GM12878 (cell line): ENCODE measurements around the gene VANGL1. TPM values are rescaled to one million over a fixed set of nuclear protein-coding genes. Genes with fewer than 3 reads are reported as not detected.

ENCODE experiments used
- ATAC-seq: fragments of 200-7000 bp; cut with Tn5 transposase; 3 replicates; pipeline ENCODE4 v1.9.1; 2020; ENCODE audit warnings: mild to moderate bottlenecking, moderate library complexity
- BruUV-seq: library from RNA; stranded (reverse); fragments of 400-500 nt; replicated peaks from 2 replicates; lab custom pipeline; 2021; lab: Mats Ljungman, UMichigan
- CTCF ChIA-PET: fragments of 300-600 bp; sonication (Branson Sonifier 250); formaldehyde crosslinking; extraction: SDS; loops from one replicate; lab custom pipeline; 2021; ENCODE audit warnings: inconsistent platforms; lab: Yijun Ruan, JAX
- POLR2A ChIA-PET: fragments of 350-600 bp; formaldehyde crosslinking; extraction: SDS; loops from one replicate; lab custom pipeline; 2021; ENCODE audit warnings: inconsistent platforms; lab: Charles Lee
- RAD21 ChIA-PET: fragments of 300-600 bp; sonication (Branson Sonifier 250); formaldehyde crosslinking; loops from one replicate; lab custom pipeline; 2023; ENCODE audit warnings: antibody characterized with exemption; ENCODE audit not compliant: unreplicated experiment; lab: Charles Lee
- SMC1A ChIA-PET: fragments of 300-600 bp; sonication (Branson Sonifier 250); formaldehyde crosslinking; loops from one replicate; lab custom pipeline; 2023; ENCODE audit not compliant: unreplicated experiment, uncharacterized antibody; lab: Charles Lee
- DNase-seq: peaks from one replicate; pipeline ENCODE4 v3.0.0-alpha.2; 2011; ENCODE audit warnings: low read depth, low spot score
- FAIRE-seq: peaks from 3 replicates; lab custom pipeline; 2011; peaks lifted over from hg19 to GRCh38; lab: Jason Lieb, UNC
- H2AFZ ChIP-seq: 2 replicates; pipeline ENCODE4 v1.6.0; 2011; ENCODE audit warnings: low read depth, low read length, control low read depth; ENCODE audit not compliant: control insufficient read depth
- H3K27ac ChIP-seq: 2 replicates; pipeline ENCODE4 v1.5.1; 2011; ENCODE audit warnings: control low read depth; ENCODE audit not compliant: control insufficient read depth, insufficient read depth
- H3K27me3 ChIP-seq, 2 experiments: replicated peaks in 1 of 2; 2 replicates each; pipeline versions ENCODE4 v1.6.0 to v1.6.1; 2011; ENCODE audit warnings: low read length in 1 of 2; ENCODE audit not compliant: control insufficient read depth in 2 of 2, insufficient read depth in 2 of 2
- H3K36me3 ChIP-seq, 2 experiments: 2 replicates each; pipeline ENCODE4 v1.5.1; 2011; ENCODE audit warnings: low read length in 1 of 2; ENCODE audit not compliant: control insufficient read depth in 2 of 2, insufficient read depth in 2 of 2
- H3K4me1 ChIP-seq: 2 replicates; pipeline ENCODE4 v1.6.1; 2011; ENCODE audit warnings: mild to moderate bottlenecking, low read length, moderate library complexity, mixed read lengths; ENCODE audit not compliant: control insufficient read depth, insufficient read depth
- H3K4me2 ChIP-seq: 2 replicates; pipeline ENCODE4 v1.6.0; 2011; ENCODE audit warnings: control low read depth; ENCODE audit not compliant: control insufficient read depth, insufficient read depth
- H3K4me3 ChIP-seq: fragments of 200-600 bp; sonication (generic); 2 replicates; pipeline ENCODE4 v1.5.1; 2016
- H3K79me2 ChIP-seq: 2 replicates; pipeline ENCODE4 v1.6.0; 2011; ENCODE audit warnings: low read length; ENCODE audit not compliant: control insufficient read depth, insufficient read depth
- H3K9ac ChIP-seq: 2 replicates; pipeline ENCODE4 v1.8.0; 2011; ENCODE audit warnings: low read length, control low read depth, mixed read lengths; ENCODE audit not compliant: control insufficient read depth, insufficient read depth
- H3K9me3 ChIP-seq: replicated peaks from 3 replicates; pipeline ENCODE4 v1.5.1; 2011; ENCODE audit warnings: mild to moderate bottlenecking, low read length; ENCODE audit not compliant: control insufficient read depth, insufficient read depth
- H4K20me1 ChIP-seq: 2 replicates; pipeline ENCODE4 v1.6.0; 2011; ENCODE audit not compliant: control insufficient read depth, insufficient read depth
- BCL3 ChIP-seq: IDR thresholded peaks from 2 replicates; pipeline ENCODE4 v1.6.1; 2011; ENCODE audit warnings: borderline replicate concordance, low read depth, mild to moderate bottlenecking, moderate library complexity, low read length; ENCODE audit not compliant: insufficient read depth, poor library complexity, severe bottlenecking
- BRCA1 ChIP-seq: IDR thresholded peaks from 2 replicates; pipeline ENCODE4 v1.6.1; 2011; ENCODE audit warnings: low read depth, low read length, improper control_type of control experiment
- EED ChIP-seq: sonication (generic); IDR thresholded peaks from 2 replicates; pipeline ENCODE4 v1.6.1; 2016; ENCODE audit warnings: antibody characterized with exemption, low read depth
- EGR1 ChIP-seq, 2 experiments: IDR thresholded peaks; 1 replicate in 1 of 2; 2 replicates in 1 of 2; pipeline ENCODE4 v1.6.1; 2011 to 2012; ENCODE audit warnings: low read depth in 2 of 2, low read length in 2 of 2, borderline replicate concordance in 1 of 2, mild to moderate bottlenecking in 1 of 2, moderate library complexity in 1 of 2
- FOXK2 ChIP-seq: fragments of 450-650 bp; IDR thresholded peaks from 2 replicates; pipeline ENCODE4 v1.6.1; 2017; ENCODE audit warnings: mild to moderate bottlenecking, moderate library complexity
- GABPA ChIP-seq: IDR thresholded peaks from 2 replicates; pipeline ENCODE4 v1.6.1; 2014; ENCODE audit warnings: antibody characterized with exemption, low read depth, mild to moderate bottlenecking, inconsistent platforms
- IRF4 ChIP-seq: IDR thresholded peaks from 2 replicates; pipeline ENCODE4 v1.6.1; 2011; ENCODE audit warnings: low read depth, low read length
- JUND ChIP-seq: IDR thresholded peaks from 2 replicates; pipeline ENCODE4 v1.6.1; 2012; ENCODE audit warnings: low read depth, mild to moderate bottlenecking, low read length, improper control_type of control experiment, moderate library complexity
- MLLT1 ChIP-seq: fragments of 450-650 bp; IDR thresholded peaks from 2 replicates; pipeline ENCODE4 v1.6.1; 2016; ENCODE audit warnings: mild to moderate bottlenecking
- NFYA ChIP-seq: IDR thresholded peaks from 2 replicates; pipeline ENCODE4 v1.6.1; 2011; ENCODE audit warnings: low read depth, mild to moderate bottlenecking, low read length, improper control_type of control experiment, borderline replicate concordance
- RCOR1 ChIP-seq: conservative IDR thresholded peaks from 2 replicates; pipeline ENCODE4 v1.6.1; 2012; ENCODE audit warnings: low read depth, low read length, improper control_type of control experiment
- RUNX3 ChIP-seq: IDR thresholded peaks from 2 replicates; pipeline ENCODE4 v1.6.1; 2012; ENCODE audit warnings: low read length, inconsistent platforms
- SIN3A ChIP-seq: IDR thresholded peaks from 2 replicates; pipeline ENCODE4 v1.6.1; 2012; ENCODE audit warnings: low read depth, low read length, improper control_type of control experiment
- TARDBP ChIP-seq: IDR thresholded peaks from 2 replicates; pipeline ENCODE4 v1.6.1; 2016; ENCODE audit warnings: borderline replicate concordance
- TCF12 ChIP-seq: IDR thresholded peaks from 2 replicates; pipeline ENCODE4 v1.6.1; 2011; ENCODE audit warnings: low read depth, mild to moderate bottlenecking, low read length
- ZBTB4 ChIP-seq: fragments of 450-650 bp; formaldehyde crosslinking; IDR thresholded peaks from 2 replicates; pipeline ENCODE4 v1.4.0; 2022; ENCODE audit warnings: mild to moderate bottlenecking, moderate library complexity
- WGBS: methylation state at CpG from one replicate; pipeline ENCODE4 v1.1.6; 2016; ENCODE audit warnings: low lambda C conversion rate; ENCODE audit not compliant: insufficient replicate concordance, insufficient coverage; ENCODE audit errors: missing lambda C conversion rate; 5-methylcytosine and 5-hydroxymethylcytosine counted together
- in situ Hi-C: fragments of 300-500 bp; cut with MboI; formaldehyde crosslinking; loops from 9 replicates; pipeline ENCODE4 v1.14.3; 2018; ENCODE audit warnings: mixed read lengths
- intact Hi-C: fragments of 100-400 bp; cut with micrococcal nuclease; formaldehyde crosslinking; loops from one replicate; pipeline ENCODE4 v1.14.2; 2022; ENCODE audit not compliant: unreplicated experiment
- polyA plus RNA-seq, 11 experiments: library from polyadenylated mRNA; depleted of rRNA in 4 of 11; unstranded in 6 of 11; stranded (reverse) in 5 of 11; fragments of >200 nt; fragmentation: Nextera tagmentation in 4 of 11; fragmentation: Illumina TruSeq in 1 of 11; extraction: Ambion mirVana in 4 of 11; extraction: Trizol in 1 of 11; gene quantifications; 1 replicate in 1 of 11; 2 replicates in 10 of 11; pipeline versions ENCODE4 v1.2.1 to v1.2.3, GENCODE V29; 2011 to 2016; ENCODE audit warnings: inconsistent platforms in 2 of 11, missing spikeins in 2 of 11, low read depth in 1 of 11
- total RNA-seq, 4 experiments: library from RNA; depleted of rRNA in 3 of 4; stranded (reverse); fragments of >200 nt in 3 of 4; fragmentation: Illumina TruSeq in 1 of 4; extraction: Trizol in 1 of 4; gene quantifications; 2 replicates each; pipeline versions ENCODE4 v1.2.1 to v1.2.3, GENCODE V29; 2013 to 2021

VANGL1 gene
- total and polyA plus RNA-seq, 10 of the 15 experiments (the other 5 are each of a cell fraction or from before 2014, with no cell fraction given) = 0.71 to 12.9 (median 6.3) TPM

GRCh38 chr1:115666702-115667101 is 24.9 kb downstream of the VANGL1 start:
- FAIRE-seq = no peak
- WGBS = 81% methylated on average over 4 of the region's 4 CpGs
- RAD21 ChIA-PET = no interaction called here

More at GRCh38 chr1:115666702-115667101, 24.9 kb downstream of the VANGL1 start:
- no peak overlapping the region for H3K9ac ChIP-seq
- H4K20me1 ChIP-seq = no peaks in the 10 kb centered on the region
- SMC1A ChIA-PET = no interaction called here
- H3K27me3 ChIP-seq = no peaks in the 10 kb centered on the region
- BruUV-seq = no TSS peak
- H3K79me2 ChIP-seq = no peaks in the 10 kb centered on the region
- H3K4me1 ChIP-seq = peaks cover 3% of the 10 kb centered on the region; the same call in 1 of the 2 replicates
- H3K4me2 ChIP-seq = no peak overlapping the region
- H3K27ac ChIP-seq = no peak overlapping the region
- H3K9me3 ChIP-seq = peaks cover 1% of the 10 kb centered on the region; the same call in 2 of the 3 replicates
- intact Hi-C loops = no loop called here
- POLR2A ChIA-PET = no interaction called here
- in situ Hi-C loops = no loop called here
- H3K36me3 ChIP-seq = peaks cover 6 to 14% of the 10 kb centered on the region in 2 experiments
- DNase-seq (no peak), ATAC-seq (no peak)
- CTCF ChIA-PET = no interaction called here
- TF ChIP-seq FOXK2 = no peak
- TF ChIP-seq ZBTB4 (CRISPR knock-in tag) = no peak
- no peak for TF ChIP-seq MLLT1
- no peak for TF ChIP-seq GABPA
- no peak for TF ChIP-seq JUND
- no peak for TF ChIP-seq RCOR1
- no peak for TF ChIP-seq EGR1 (IDR thresholded peaks at IDR 0.05; ENCODE audit: borderline replicate concordance in 1 of 2, low read depth in 2 of 2, low read length in 2 of 2)
- TF ChIP-seq RUNX3 = no peak
- no peak for TF ChIP-seq TCF12
- TF ChIP-seq TARDBP = no peak
- TF ChIP-seq BCL3 = no peak
- TF ChIP-seq IRF4 = no peak
- no peak for TF ChIP-seq BRCA1
- no peak for TF ChIP-seq EED
- no peak for TF ChIP-seq NFYA
- no peak for TF ChIP-seq SIN3A
- no peak overlapping the region for H3K4me3 ChIP-seq
- no peak overlapping the region for H2AFZ ChIP-seq
